ENCODE measurements around the gene ACTN4.

Gene ACTN4

DNA sequence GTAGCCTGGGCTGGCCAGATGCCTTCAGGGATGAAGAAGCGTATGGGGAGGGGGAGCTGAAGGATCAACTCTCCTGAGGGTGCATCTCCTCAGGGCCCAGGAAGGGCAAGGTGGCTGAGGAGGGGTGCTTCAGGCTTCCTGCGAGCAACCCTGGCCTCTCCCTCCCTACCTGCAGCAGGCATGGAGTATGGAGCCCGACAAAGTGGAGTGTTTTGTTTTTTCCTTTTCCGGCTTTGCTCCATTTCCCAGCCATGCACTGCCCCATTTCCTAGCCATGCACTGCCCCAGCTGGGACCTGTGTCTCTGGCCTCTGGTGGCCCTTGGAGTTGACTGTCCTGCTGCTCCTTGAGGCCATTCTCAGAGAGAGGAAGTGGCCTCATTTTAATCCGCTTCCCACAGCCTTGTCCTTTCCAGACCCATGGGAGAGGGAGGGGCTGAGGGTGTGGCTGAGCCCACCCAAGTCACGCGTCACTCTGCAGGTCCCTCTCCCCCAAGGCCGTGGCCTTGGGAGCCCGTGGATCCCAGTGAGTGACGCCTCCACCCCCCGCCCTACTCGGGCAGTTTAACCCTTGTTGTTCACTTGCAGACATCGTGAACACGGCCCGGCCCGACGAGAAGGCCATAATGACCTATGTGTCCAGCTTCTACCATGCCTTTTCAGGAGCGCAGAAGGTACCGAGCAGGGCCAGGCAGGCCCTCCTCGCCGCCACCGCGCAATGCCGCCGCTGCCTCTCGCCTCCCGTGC, 62.4 kb downstream of the ACTN4 start:
- DNase-seq (ENCODE audit: low spot score), result no peak

DNA sequence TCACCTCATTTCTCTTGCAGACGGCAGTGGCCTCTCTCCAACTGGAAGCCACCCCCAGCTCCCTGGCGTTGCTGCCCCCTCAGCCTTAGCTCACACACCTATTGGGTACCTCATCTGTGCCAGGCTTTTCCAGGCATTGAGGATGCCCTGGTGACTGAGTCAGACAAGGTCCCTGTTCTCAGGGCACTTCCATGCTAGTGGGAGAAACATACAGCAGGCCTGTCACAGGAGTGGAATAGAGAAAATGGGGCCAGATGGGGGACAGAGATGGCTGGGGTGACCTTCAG, 62.9 kb downstream of the ACTN4 start:
- no peak for DNase-seq (ENCODE audit: low spot score)

DNA sequence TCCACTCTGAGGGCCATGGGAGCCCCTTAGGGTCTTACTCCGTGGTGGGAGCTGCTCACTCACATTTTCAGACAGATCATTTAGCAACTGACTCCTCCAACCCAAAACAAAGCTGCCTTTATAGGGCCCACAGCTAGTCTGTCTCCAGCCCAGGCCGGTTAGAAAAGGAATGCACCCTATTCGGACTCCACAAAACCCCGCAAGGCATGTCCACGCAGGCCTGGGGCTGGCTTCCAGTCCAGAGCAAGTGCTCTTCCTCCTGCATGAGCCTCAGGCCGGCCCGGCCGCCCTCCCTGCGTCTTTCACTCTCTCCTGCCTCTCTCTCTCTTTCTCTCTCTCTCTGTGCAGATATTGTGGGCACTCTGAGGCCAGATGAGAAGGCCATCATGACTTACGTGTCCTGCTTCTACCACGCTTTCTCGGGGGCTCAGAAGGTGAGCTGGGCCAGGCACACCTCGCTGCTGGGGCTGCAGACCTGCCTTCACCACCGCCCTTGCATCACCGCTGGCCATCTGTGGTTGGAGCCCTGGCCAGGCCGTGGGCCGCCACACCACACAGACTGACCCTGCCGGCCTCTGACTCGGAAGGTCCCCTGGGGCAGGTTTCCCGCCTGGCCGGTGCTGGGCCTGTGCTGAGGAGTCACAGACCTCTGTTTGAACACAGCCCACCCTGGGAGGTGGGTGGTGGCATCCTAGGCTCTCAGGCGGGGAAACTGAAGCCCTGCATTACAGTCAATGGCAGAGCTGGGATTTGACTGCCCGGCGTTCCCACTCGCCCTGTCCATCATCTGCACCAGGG, 63.7 kb downstream of the ACTN4 start:
- DNase-seq (ENCODE audit: low spot score), result no peak

DNA sequence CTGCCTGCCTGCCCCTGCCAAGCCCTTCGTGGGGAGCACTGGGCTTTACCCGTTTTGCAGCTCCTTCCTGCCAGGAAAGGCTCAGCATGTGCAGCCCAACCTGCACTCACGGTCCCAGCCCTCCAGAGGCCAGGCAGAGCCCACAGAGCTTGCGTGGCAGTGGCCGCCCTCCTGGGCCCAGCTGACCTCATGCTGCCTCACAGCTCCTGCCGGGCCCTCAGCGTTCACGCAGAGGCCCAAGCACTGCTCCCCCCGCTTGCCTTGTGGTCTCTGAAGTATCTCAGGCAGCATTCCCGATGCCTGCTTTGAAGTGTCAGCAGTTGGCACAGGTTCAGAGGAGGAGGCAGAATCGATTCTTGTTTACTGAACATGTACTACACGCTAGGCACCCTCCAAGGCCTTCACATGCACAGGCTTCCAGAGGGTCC, 64.3 kb downstream of the ACTN4 start:
- DNase-seq (ENCODE audit: low spot score), result no peak

DNA sequence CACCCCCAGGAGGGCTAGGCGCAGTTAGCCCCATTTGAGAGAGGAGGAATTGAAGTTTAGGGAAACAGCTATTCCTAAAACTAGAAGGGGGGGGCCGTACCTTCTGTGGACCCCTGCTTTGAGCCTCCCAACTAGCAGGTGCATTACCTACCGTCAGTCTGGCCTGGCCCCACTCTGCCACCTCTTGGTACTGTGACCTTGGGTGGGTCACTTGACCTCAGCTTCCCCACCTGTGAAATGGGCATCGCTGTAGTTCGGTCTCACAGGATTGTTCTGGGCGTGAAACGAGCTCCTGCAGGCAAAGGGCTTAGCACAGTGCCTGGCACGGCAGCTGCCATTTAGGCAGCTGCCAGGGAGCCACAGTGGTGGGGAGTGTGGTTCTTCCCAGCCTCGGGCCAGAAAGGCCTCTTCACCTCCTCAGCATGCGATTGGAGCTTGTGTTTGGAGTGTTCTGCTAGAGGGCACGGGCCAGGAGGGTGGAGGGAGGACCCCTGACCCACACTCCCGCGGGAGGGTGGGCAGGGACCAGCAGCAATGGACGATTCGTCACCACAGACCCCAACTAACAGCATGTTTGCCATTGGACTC, 64.8 kb downstream of the ACTN4 start:
- no peak for DNase-seq (ENCODE audit: low spot score)

DNA sequence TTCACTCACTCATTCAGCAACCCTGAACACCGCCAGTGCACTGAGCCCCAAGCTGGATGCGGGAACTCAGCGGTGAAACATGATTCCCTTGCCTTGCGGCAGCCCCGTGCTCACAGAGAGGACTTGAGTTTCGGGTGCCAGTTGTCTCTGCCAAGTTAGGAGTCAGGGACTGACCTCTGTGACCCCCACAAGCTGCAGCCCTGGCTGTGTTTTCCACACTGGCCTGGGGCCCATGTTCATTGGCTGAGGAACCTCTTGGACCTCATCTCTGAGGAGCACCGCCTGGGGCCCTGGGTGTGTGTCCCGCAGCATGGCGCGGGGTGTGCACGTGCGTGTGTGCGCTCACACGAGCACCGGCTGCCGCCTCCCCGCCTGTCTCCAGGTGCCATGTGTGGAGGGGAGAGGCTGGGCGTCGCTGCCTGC, 65.8 kb downstream of the ACTN4 start:
- no peak for DNase-seq (ENCODE audit: low spot score)

DNA sequence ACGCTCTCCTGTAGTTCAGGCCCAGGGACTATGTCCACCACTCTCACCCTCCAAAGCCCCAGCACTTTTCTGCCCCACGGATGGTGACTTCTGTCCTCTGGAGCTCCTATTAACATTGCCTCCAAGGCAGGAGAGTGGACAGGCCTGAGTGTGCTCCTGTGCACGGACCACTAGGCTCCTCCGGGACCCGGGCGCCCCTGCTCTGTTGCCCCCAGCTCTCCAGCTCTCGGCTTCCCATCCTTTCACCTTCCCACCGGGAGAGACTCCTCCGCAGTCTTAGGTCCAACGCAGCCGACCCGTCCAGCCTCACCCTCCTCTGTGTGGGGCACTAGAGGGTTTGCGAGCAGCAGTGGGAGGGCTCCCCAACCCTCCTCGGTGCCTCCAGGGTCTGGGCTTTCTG, 66.4 kb downstream of the ACTN4 start:
- no peak for DNase-seq (ENCODE audit: low spot score)

DNA sequence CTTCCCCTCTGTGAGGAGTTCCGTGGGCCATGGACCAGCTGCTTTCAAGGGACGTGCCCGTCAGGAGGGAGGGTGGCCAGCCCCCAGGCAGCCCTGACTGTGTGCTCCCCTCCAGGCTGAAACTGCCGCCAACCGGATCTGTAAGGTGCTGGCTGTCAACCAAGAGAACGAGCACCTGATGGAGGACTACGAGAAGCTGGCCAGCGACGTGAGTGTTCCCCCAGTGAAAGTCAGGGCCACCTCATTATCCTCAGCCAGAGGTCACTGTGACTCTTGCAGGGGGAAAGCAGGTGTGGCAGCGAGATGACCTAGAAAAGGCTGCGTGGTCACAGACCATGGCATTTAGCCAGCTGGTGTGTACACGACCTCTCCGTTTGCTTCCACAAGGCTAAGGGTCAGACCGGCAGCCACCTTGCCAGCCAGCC, 66.9 kb downstream of the ACTN4 start:
- no peak for DNase-seq (ENCODE audit: low spot score)

DNA sequence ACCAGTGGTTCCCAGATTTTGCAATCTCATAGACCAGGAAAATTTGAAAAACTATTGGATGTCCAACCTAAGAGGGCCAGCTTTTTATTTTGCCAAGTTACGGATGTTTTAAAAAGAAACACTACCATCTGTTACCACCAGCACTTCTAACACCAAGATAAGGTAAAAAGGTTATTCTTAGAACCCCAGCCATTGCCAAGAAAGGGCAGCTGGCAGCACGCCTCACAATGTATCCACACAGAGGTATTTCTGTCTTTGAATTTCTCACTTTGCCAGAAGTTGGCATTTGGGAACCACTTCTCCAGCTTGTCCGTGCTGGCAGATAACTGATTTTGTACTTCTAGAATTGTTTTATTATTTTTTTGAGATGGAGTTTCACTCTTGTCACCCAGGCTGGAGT, 68.1 kb downstream of the ACTN4 start:
- DNase-seq (ENCODE audit: low spot score), result no peak

DNA sequence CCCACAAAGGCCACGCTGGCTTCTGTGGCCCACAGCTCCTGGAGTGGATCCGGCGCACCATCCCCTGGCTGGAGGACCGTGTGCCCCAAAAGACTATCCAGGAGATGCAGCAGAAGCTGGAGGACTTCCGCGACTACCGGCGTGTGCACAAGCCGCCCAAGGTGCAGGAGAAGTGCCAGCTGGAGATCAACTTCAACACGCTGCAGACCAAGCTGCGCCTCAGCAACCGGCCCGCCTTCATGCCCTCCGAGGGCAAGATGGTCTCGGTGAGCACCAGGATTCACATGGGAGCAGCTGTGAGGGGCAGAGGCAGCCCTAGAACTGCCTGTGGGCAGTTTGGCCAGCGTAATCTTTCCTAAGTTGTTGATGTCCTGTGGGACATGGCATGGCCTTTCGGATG, 69.6 kb downstream of the ACTN4 start:
- no peak for DNase-seq (ENCODE audit: low spot score)

DNA sequence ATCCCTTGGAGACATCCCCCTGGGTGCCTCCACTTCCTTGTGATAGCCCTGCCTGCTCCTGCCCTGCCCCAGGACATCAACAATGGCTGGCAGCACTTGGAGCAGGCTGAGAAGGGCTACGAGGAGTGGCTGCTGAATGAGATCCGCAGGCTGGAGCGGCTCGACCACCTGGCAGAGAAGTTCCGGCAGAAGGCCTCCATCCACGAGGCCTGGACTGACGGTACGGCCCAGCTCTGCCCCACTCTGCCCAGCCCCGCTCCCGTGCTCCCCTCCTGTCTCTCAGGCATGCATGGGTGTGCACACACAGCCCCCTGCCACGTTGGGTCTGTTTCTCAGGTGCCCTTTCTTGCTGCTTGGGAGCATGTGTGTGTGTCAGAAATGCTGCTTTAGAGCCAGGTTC, 70.4 kb downstream of the ACTN4 start:
- DNase-seq (ENCODE audit: low spot score), result no peak

DNA sequence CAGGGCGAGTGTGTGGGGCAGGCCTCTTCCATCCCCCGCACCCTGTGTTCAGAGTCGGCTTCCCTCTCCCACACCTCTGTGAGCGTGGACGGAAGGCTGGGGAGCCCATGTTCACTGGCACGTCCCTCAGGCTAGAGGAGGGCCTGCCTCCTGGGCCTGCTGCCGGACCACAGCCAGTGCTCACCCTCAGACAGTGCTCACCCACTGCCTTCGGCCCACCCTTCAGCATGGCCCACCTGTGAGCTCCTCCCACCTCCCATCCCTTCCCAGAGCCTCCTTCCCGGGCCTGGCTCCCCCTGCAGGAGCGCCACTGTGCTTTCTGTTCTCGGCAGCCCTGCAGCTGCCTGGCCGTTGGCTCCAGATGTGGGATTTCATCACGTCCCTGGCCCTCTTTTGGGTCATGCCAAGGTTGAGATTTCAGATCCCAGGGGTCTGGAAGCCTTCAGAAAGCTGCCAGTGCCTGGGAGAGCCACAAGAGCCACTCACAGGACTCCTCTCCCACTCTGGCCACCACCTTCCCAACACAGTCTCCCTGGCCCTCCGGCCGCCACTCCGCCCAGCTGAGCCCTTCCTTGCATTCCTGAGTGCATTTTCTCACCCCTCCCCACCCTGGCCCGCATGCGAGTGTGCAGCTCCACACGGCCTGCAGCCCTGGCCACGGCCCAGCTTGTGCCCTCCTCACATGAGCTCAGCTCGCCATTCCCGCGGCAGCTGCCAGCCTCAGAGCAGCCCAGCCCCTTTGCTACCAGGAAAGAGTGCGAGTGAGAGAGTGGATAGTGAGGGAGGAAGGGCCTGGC, 71.5 kb downstream of the ACTN4 start:
- DNase-seq (ENCODE audit: low spot score), result no peak

DNA sequence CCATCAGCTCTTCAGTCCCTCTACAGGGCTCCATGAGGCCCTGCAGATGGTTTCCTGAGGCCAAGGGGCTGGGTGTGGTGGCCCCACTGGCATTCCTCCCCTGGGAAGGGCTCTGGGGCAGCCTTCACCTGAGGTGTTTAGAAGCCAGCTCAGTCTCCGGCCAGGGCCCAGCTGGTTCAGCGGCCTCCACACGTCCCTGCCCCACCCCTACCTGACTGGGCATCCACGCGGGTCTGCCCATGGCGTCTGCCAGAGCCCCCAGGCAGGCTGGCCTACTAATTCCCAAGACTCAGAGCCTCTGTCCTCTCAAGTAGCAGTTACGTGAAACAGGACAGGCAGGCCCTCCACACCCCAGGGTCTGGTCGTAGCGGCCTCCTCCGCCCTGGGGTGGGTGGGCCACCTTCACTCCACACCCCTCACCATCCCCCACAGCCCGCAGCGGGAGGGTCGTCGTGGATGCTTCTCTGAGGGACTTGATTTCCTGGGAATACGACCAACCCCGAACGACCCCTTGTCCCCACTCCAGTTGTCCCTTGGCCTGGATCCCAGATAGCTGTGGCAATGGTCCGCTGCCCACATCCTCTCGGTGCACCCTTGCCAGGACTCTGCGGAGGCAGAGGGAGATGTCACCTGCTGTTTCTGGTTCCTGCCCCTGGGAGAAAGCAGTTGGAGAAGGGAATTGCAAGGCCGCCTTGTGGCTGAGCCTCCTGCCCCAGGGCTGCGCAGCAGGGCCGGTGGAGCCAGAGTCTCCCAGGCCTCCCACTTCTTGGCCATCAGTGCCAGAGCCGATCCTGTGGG, 72.5 kb downstream of the ACTN4 start:
- DNase-seq (ENCODE audit: low spot score), result no peak

DNA sequence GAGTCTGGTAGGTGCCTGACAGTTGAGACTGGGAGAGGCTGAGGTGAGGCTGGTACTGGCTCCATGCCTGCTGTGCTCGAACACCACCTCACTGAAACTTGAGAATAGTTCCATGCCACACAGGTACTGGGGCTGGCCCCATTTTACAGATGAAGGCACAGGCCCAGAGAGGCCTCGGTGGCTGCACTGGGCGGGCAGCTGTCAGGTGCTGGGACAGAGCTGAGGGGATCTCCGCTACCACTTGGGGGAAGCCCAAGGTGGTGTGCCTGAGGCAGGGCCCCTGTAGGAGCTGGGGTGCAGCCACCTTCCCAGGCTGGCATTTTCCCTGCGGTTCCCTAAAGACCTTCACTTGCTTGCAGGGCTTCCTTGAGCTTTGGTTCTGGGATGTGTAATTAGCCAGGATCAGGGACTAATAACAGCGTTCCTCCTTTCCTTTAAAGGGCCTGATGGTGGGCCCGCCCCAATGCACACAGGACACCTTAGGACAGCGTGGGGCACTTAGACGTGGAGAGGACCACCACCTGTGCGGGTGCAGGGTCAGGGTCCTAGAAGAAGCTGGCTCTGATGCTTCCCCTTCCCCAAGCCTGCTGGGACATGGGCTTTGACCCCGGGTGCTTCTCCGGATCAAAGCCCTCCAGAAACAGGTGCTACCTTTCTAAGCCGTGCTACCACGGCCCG, 73.2 kb downstream of the ACTN4 start:
- no peak for DNase-seq (ENCODE audit: low spot score)

DNA sequence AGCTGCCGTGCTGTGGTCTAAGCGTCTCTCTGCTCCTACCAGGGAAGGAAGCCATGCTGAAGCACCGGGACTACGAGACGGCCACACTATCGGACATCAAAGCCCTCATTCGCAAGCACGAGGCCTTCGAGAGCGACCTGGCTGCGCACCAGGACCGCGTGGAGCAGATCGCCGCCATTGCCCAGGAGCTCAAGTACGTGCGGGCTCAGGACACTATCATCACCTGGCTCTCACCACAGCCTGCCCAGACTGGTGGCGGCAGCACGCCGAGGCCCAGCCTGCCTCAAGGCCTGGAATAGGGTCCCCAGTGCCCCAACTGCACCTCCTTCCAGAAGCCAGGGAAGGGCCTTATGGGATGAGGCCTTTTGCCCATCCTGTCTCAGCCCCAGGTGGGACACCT, 74.0 kb downstream of the ACTN4 start:
- no peak for DNase-seq (ENCODE audit: low spot score)

DNA sequence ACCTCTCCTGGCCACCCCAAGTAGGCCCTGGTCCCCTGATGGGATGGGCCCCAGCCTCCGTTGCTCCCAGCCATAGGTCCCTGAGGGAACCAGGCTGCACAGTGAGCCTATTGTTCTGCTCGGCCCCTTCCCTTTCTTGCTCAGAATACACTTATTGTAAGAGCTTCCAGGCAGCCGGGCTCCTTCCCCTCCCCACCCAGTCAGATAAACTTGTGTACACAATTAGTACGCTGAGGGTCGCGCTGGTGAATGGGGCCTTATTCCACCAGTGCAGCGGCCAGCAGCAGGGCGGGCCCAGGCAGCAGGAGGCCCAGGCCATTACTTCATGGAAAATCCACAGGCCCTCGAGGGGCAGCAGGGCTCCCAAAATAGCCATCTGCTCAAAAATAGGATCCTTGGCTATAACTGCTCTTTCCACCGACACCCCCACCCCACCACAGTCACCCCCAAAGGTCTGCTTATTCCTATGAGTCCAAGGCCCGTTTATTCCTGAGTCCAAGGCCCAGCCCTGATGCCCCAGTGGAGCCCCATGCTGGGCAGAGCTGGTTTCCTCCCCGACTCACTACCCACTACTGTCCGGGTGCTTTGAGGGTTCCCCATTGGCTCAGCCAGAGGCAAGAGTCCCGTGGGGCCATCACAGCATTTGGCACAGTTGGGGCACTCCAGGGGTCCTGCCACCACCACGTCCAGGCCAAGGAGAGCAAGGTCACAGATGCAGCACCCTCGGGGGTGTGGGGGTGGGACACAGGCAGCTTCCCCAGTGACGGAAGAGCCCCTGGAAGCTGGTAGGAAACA, 74.7 kb downstream of the ACTN4 start:
- no peak for DNase-seq (ENCODE audit: low spot score)

DNA sequence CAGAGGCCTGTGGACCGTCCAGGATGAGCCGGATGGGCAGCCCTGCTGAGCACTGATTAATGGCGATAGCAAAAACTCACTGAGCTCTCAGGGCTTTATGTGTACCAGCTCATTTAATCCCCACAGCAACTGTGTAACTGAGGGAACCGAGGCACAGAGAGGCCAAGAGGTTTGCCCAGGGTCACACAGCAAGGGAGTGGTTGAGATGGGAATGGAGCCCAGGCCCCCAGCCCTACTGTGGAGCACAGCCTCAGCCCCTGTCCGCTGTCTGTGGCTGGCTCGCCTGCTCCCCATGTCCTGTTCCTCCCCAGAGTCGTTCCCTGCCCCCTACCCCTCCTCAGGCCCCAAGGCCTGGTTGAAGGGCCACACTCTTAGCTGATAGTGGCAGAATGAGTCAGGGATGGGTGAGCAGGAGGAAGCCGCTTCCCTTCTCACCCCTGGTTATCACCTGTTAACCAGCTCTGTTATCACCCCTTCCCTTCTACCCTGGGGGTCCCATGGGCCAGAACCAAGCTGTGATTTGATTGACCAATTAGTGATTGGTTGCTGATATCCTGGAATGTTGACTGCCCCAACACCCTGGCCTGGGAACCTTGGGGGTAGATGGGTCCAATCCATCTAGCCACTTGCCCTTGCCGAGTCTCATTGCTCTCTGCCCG, 75.6 kb downstream of the ACTN4 start:
- no peak for DNase-seq (ENCODE audit: low spot score)

DNA sequence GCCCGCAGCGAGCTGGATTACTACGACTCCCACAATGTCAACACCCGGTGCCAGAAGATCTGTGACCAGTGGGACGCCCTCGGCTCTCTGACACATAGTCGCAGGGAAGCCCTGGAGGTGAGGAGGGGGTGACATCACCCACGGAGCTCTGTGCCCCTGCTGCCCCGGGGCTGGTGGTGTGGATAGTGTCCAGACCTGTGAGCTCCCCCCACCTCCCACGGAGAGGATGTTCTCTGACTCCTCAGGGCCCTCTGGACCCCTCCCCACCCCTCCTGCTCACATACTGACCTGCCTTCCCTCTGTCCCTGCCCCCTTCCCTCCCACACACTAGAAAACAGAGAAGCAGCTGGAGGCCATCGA, 76.1 kb downstream of the ACTN4 start:
- DNase-seq (ENCODE audit: low spot score), result no peak

DNA sequence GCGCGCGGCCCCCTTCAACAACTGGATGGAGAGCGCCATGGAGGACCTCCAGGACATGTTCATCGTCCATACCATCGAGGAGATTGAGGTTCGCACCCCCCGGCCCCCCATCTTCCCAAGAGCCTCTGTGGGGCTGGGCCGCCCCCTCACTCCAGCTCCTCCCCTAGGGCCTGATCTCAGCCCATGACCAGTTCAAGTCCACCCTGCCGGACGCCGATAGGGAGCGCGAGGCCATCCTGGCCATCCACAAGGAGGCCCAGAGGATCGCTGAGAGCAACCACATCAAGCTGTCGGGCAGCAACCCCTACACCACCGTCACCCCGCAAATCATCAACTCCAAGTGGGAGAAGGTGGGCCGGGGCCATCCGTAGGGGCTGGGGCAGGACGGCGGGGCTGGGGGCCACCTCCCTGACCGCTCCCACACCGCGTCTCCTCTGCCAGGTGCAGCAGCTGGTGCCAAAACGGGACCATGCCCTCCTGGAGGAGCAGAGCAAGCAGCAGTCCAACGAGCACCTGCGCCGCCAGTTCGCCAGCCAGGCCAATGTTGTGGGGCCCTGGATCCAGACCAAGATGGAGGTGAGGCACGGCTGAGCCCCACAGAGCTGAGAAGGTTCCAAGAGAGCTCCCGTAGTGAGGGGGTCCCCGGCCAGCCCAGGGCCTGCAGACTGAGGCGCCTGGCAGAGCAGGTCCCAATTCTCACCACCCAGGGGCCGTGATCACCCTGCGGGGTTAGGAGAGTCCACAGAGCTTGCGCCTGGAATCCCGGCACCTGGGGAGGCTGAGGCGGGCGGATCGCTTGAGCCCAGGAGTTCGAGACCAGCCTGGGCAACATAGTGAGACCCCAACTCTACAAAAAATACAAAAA, 76.8 kb downstream of the ACTN4 start:
- no peak for DNase-seq (ENCODE audit: low spot score)
